ENCODE measurements around the gene GALNT17. TPM values are rescaled to one million over a fixed set of nuclear protein-coding genes. Genes with fewer than 3 reads are reported as not detected.

The GALNT17 gene
- total RNA-seq, 1 donor = not detected

GRCh38 chr7:71495828-71496227 lies 363.9 kb downstream of the GALNT17 start:
- Histone ChIP-seq H3K9me3 (ENCODE audit: low read depth, low read length) (no peaks in the 10 kb centered on the region), H3K4me1 (ENCODE audit: insufficient read depth, low read length) (no peaks in the 10 kb centered on the region), H3K4me3 (ENCODE audit: low read length) (no peak overlapping the region), H3K27me3 (ENCODE audit: insufficient read depth, low read length) (no peaks in the 10 kb centered on the region)

- Histone ChIP-seq H3K27me3 (ENCODE audit: insufficient read depth, low read length) (no peaks in the 10 kb centered on the region), H3K4me1 (ENCODE audit: insufficient read depth, low read length) (no peaks in the 10 kb centered on the region), H3K4me3 (ENCODE audit: low read length) (no peak overlapping the region), H3K9me3 (ENCODE audit: low read depth, low read length) (no peaks in the 10 kb centered on the region)
These were observed 365.5 kb downstream of the GALNT17 start for GRCh38 chr7:71497256-71497946.

GRCh38 chr7:71498381-71498780 lies 366.4 kb downstream of the GALNT17 start:
- H3K4me1 ChIP-seq (ENCODE audit: insufficient read depth, low read length) = no peaks in the 10 kb centered on the region
- no peaks in the 10 kb centered on the region for H3K9me3 ChIP-seq (ENCODE audit: low read depth, low read length)
- H3K4me3 ChIP-seq (ENCODE audit: low read length) = no peak overlapping the region
- no peaks in the 10 kb centered on the region for H3K27me3 ChIP-seq (ENCODE audit: insufficient read depth, low read length)

DNA sequence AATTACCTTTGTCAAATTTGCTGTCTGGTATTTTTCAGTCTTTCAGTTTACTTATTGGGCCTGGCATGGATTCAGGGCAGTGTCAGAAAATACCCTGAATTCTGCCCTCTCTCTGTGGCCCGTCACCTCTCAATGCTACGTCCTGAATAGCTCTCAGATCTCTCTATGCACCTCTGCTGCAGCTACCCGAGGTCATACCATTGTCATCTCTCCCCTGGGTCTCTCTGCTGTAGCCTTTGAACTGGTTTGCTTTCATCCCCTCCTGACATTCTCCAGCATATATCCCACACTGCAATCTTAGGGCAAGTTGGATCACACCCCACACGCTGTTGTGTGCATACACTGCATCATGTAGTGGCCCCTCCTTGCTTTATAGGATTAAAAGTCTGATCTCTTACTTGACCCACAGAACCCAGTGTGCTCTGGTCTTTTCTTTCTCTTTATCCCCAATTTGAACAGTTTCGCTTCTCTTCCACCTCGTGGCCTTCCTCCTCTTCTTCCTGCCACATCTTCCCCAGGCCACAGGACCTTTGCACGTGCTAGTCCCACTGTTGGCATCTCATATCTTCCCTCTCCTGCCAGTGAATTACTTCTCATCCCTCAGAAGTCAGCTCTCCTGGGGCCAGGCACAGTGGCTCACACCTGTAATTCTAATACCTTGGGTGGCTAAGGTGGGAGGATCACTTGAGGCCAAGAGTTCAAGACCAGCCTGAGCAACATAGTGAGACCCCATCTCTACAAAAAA lies 372.9 kb downstream of the GALNT17 start:
- no peaks in the 10 kb centered on the region for H3K9me3 ChIP-seq (ENCODE audit: low read depth, low read length)
- no peaks in the 10 kb centered on the region for H3K27me3 ChIP-seq (ENCODE audit: insufficient read depth, low read length)
- H3K4me3 ChIP-seq (ENCODE audit: low read length) = no peak overlapping the region
- H3K4me1 ChIP-seq (ENCODE audit: insufficient read depth, low read length) = no peaks in the 10 kb centered on the region

GRCh38 chr7:71506822-71507221 lies 374.9 kb downstream of the GALNT17 start:
- H3K9me3 ChIP-seq (ENCODE audit: low read depth, low read length) = no peaks in the 10 kb centered on the region
- H3K4me1 ChIP-seq (ENCODE audit: insufficient read depth, low read length) = no peaks in the 10 kb centered on the region
- H3K4me3 ChIP-seq (ENCODE audit: low read length) = no peak overlapping the region
- H3K27me3 ChIP-seq (ENCODE audit: insufficient read depth, low read length) = no peaks in the 10 kb centered on the region

GRCh38 chr7:71507680-71508602 lies 376.0 kb downstream of the GALNT17 start:
- no peaks in the 10 kb centered on the region for H3K27me3 ChIP-seq (ENCODE audit: insufficient read depth, low read length)
- no peaks in the 10 kb centered on the region for H3K4me1 ChIP-seq (ENCODE audit: insufficient read depth, low read length)
- H3K9me3 ChIP-seq (ENCODE audit: low read depth, low read length) = no peaks in the 10 kb centered on the region
- H3K4me3 ChIP-seq (ENCODE audit: low read length) = no peak overlapping the region

- no peak overlapping the region for H3K4me3 ChIP-seq (ENCODE audit: low read length)
- no peaks in the 10 kb centered on the region for H3K27me3 ChIP-seq (ENCODE audit: insufficient read depth, low read length)
- H3K4me1 ChIP-seq (ENCODE audit: insufficient read depth, low read length) = no peaks in the 10 kb centered on the region
- no peaks in the 10 kb centered on the region for H3K9me3 ChIP-seq (ENCODE audit: low read depth, low read length)
These were observed 377.4 kb downstream of the GALNT17 start for GRCh38 chr7:71509381-71509780.

DNA sequence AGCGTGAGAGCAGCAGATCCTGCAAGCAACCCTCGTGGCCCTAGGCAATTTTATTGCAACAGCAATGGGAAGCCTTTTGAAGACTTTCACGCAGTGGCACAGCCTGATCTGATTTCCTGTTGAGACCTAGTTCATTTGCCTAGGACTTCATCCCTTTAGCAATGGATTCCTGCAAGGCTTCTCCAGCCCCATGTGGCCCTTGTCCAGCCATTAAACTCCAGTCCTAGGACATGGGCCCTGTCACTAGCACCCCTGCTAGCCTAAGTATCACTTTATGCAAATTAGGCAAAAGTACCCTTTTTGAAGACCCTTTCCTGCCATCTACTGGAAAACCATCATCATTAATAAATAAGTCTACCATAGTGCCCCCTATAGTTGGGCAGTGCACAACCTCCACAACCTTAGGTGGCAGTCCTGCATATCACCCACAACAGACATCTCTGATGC lies 379.4 kb downstream of the GALNT17 start:
- Histone ChIP-seq H3K27me3 (ENCODE audit: insufficient read depth, low read length) (no peaks in the 10 kb centered on the region), H3K4me1 (ENCODE audit: insufficient read depth, low read length) (no peaks in the 10 kb centered on the region), H3K4me3 (ENCODE audit: low read length) (no peak overlapping the region), H3K9me3 (ENCODE audit: low read depth, low read length) (no peaks in the 10 kb centered on the region)

- H3K4me1 ChIP-seq (ENCODE audit: insufficient read depth, low read length) = no peaks in the 10 kb centered on the region
- peaks cover 8% of the 10 kb centered on the region for H3K9me3 ChIP-seq (ENCODE audit: low read depth, low read length)
- no peak overlapping the region for H3K4me3 ChIP-seq (ENCODE audit: low read length)
- H3K27me3 ChIP-seq (ENCODE audit: insufficient read depth, low read length) = no peaks in the 10 kb centered on the region
These were observed 386.2 kb downstream of the GALNT17 start for GRCh38 chr7:71517940-71518699.

DNA sequence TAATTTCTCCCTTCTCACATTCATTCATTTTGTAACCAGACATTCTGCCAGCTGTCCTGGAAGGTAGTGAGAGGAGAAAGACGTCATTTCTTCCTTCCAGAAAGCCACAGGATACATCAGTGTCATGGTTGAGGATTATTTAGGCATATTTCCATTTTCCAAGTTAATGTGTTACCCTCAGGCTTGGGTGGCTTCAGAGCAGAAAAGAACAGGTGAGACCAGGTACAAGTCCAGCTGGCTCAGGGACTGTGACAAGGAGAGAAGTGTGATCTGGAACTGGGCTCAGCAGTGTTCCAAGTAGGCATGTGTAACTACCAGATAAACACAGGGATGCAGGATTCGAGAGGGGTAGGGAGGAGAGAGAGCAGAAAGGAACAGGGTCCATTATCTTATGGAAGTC lies 386.9 kb downstream of the GALNT17 start:
- Histone ChIP-seq H3K9me3 (ENCODE audit: low read depth, low read length) (peaks cover 8% of the 10 kb centered on the region), H3K27me3 (ENCODE audit: insufficient read depth, low read length) (no peaks in the 10 kb centered on the region), H3K4me1 (ENCODE audit: insufficient read depth, low read length) (no peaks in the 10 kb centered on the region), H3K4me3 (ENCODE audit: low read length) (no peak overlapping the region)

GRCh38 chr7:71521506-71521905 lies 389.6 kb downstream of the GALNT17 start:
- Histone ChIP-seq H3K27me3 (ENCODE audit: insufficient read depth, low read length) (no peaks in the 10 kb centered on the region), H3K4me1 (ENCODE audit: insufficient read depth, low read length) (no peaks in the 10 kb centered on the region), H3K9me3 (ENCODE audit: low read depth, low read length) (peaks cover 8% of the 10 kb centered on the region), H3K4me3 (ENCODE audit: low read length) (no peak overlapping the region)

GRCh38 chr7:71526106-71526505 lies 394.2 kb downstream of the GALNT17 start:
- Histone ChIP-seq H3K4me3 (ENCODE audit: low read length) (no peak overlapping the region), H3K4me1 (ENCODE audit: insufficient read depth, low read length) (no peaks in the 10 kb centered on the region), H3K27me3 (ENCODE audit: insufficient read depth, low read length) (no peaks in the 10 kb centered on the region), H3K9me3 (ENCODE audit: low read depth, low read length) (no peaks in the 10 kb centered on the region)

- Histone ChIP-seq H3K4me1 (ENCODE audit: insufficient read depth, low read length) (no peaks in the 10 kb centered on the region), H3K9me3 (ENCODE audit: low read depth, low read length) (no peaks in the 10 kb centered on the region), H3K27me3 (ENCODE audit: insufficient read depth, low read length) (no peaks in the 10 kb centered on the region), H3K4me3 (ENCODE audit: low read length) (no peak overlapping the region)
These were observed 395.3 kb downstream of the GALNT17 start for GRCh38 chr7:71527213-71527612.

DNA sequence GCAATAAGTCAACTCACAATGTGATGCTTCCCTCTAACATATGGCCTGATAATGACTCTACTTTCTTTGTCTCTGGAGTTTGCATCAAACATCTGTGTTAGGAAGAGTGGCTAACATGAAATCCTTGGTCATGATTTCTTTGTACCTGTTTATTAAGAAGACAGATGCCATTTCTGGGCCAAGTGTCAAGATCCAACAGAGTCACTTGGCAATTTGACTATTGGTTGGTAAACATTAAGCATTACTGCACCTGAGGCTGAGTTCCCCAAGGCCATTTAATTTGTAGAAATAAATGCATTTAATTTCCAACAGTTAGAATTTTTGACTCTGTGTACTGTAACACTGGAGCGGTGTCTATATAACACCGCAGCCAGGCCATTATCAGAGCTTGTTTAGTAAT lies 403.7 kb downstream of the GALNT17 start:
- Histone ChIP-seq H3K4me3 (ENCODE audit: low read length) (no peak overlapping the region), H3K27me3 (ENCODE audit: insufficient read depth, low read length) (no peaks in the 10 kb centered on the region), H3K9me3 (ENCODE audit: low read depth, low read length) (no peaks in the 10 kb centered on the region), H3K4me1 (ENCODE audit: insufficient read depth, low read length) (no peaks in the 10 kb centered on the region)

Measured in mononuclear cell (primary cell).